WERI-Rb-1 (cell line): Measurements from ENCODE around the gene MROH8.

Experiments used
- DNase-seq: peaks from one replicate; pipeline ENCODE4 v3.0.0-alpha.2; 2020
- H3K27ac ChIP-seq: fragments of 250-450 bp; sonication (Bioruptor Pico); 2 replicates; pipeline ENCODE4 v1.5.1; 2020; ENCODE audit warnings: mild to moderate bottlenecking, moderate library complexity
- H3K27me3 ChIP-seq: fragments of 250-450 bp; sonication (Bioruptor Pico); 2 replicates; pipeline ENCODE4 v1.5.1; 2021; ENCODE audit warnings: mild to moderate bottlenecking, low read depth, moderate library complexity; ENCODE audit not compliant: insufficient read depth, severe bottlenecking
- H3K36me3 ChIP-seq: fragments of 250-450 bp; sonication (Bioruptor Pico); 2 replicates; pipeline ENCODE4 v1.5.1; 2020; ENCODE audit warnings: mild to moderate bottlenecking, moderate library complexity
- H3K4me3 ChIP-seq: 2 replicates; pipeline ENCODE4 v1.5.1; 2011; ENCODE audit warnings: low read depth, mild to moderate bottlenecking, control low read depth, low read length
- H3K9me3 ChIP-seq: fragments of 250-450 bp; sonication (Bioruptor Pico); 2 replicates; pipeline ENCODE4 v1.5.1; 2021; ENCODE audit warnings: mild to moderate bottlenecking, moderate library complexity; ENCODE audit not compliant: severe bottlenecking
- CTCF ChIP-seq: IDR thresholded peaks from 2 replicates; pipeline ENCODE4 v1.5.1; 2011; ENCODE audit warnings: low read depth, mild to moderate bottlenecking, control low read depth, inconsistent platforms, low read length

Gene MROH8

GRCh38 chr20:37111926-37112455, 67.4 kb downstream of the MROH8 start:
- TF ChIP-seq CTCF, result no peak
- H3K27ac ChIP-seq, result no peak overlapping the region
- no peaks in the 10 kb centered on the region for H3K9me3 ChIP-seq
- H3K27me3 ChIP-seq, result no peaks in the 10 kb centered on the region
- DNase-seq, result no peak
- no peaks in the 10 kb centered on the region for H3K36me3 ChIP-seq
- H3K4me3 ChIP-seq, result no peak overlapping the region

- Histone ChIP-seq H3K9me3 (no peaks in the 10 kb centered on the region), H3K27me3 (no peaks in the 10 kb centered on the region), H3K36me3 (no peaks in the 10 kb centered on the region), H3K27ac (no peak overlapping the region), H3K4me3 (no peak overlapping the region)
- TF ChIP-seq CTCF, result no peak
- DNase-seq, result no peak
These were observed 70.7 kb downstream of the MROH8 start for GRCh38 chr20:37108676-37109075.

GRCh38 chr20:37102571-37102970, 76.8 kb downstream of the MROH8 start:
- DNase-seq, result peak; percentile 47
- Histone ChIP-seq H3K9me3 (no peaks in the 10 kb centered on the region), H3K27me3 (no peaks in the 10 kb centered on the region), H3K27ac (peak overlapping the region; percentile 28; the same call in 1 of the 2 replicates), H3K4me3 (no peak overlapping the region), H3K36me3 (no peaks in the 10 kb centered on the region)
- TF ChIP-seq CTCF, result no peak

GRCh38 chr20:37096415-37097041, 82.8 kb downstream of the MROH8 start:
- Histone ChIP-seq H3K27ac (peak overlapping the region; percentile 100), H3K9me3 (no peaks in the 10 kb centered on the region), H3K4me3 (peak overlapping the region; percentile 77), H3K36me3 (peaks cover 32% of the 10 kb centered on the region), H3K27me3 (no peaks in the 10 kb centered on the region)
- no peak for TF ChIP-seq CTCF
- no peak for DNase-seq

GRCh38 chr20:37095599-37096414, 83.5 kb downstream of the MROH8 start, which contains the start of gene RBL1:
Gene RBL1, minus strand, starts transcription at chr20:37095997. Its CDS starts 69 bp downstream, at chr20:37095928.
- H3K27me3 ChIP-seq, result no peaks in the 10 kb centered on the region
- H3K9me3 ChIP-seq, result no peaks in the 10 kb centered on the region
- TF ChIP-seq CTCF, result peak; percentile 35
- H3K27ac ChIP-seq, result peak within 1 kb of the TSS; percentile 100
- peaks cover 38% of the 10 kb centered on the region for H3K36me3 ChIP-seq
- peak; percentile 91 for DNase-seq
- H3K4me3 ChIP-seq, result peak within 1 kb of the TSS; percentile 77
